ENCODE measurements around the gene PLD3.
"Not testable (repeated sequence)": the region's sequence is repeated elsewhere in the genome, so short reads cannot be mapped to it uniquely, and the experiment has no call there.

PLD3 gene

GRCh38 chr19:40392123-40392522 is 43.6 kb downstream of the PLD3 start:
- DNase-seq = no peak

GRCh38 chr19:40392894-40393517 is 44.5 kb downstream of the PLD3 start:
- no peak for DNase-seq

- DNase-seq = no peak
Measured at GRCh38 chr19:40393894-40394815, 45.7 kb downstream of the PLD3 start.

GRCh38 chr19:40394816-40395210 is 46.3 kb downstream of the PLD3 start:
- no peak for DNase-seq

GRCh38 chr19:40395956-40396355 is 47.5 kb downstream of the PLD3 start:
- DNase-seq = no peak

- no peak for DNase-seq
Measured at GRCh38 chr19:40396886-40397567, 48.5 kb downstream of the PLD3 start.

GRCh38 chr19:40397568-40397906 is 49.0 kb downstream of the PLD3 start:
- DNase-seq = no peak

GRCh38 chr19:40398417-40399131 is 50.1 kb downstream of the PLD3 start:
- peak; percentile 36 to 79 (median 68) for DNase-seq

GRCh38 chr19:40400559-40400958 is 52.1 kb downstream of the PLD3 start:
- no peak for DNase-seq

- peak; percentile 52 to 80 (median 74) for DNase-seq
Measured at GRCh38 chr19:40403262-40403984, 54.9 kb downstream of the PLD3 start.

GRCh38 chr19:40407714-40408597 is 59.5 kb downstream of the PLD3 start:
- no peak for DNase-seq

- DNase-seq = not testable (repeated sequence)
Measured at GRCh38 chr19:40408598-40408925, 60.1 kb downstream of the PLD3 start.

GRCh38 chr19:40410030-40410389 is 61.5 kb downstream of the PLD3 start:
- DNase-seq = no peak

- no peak for DNase-seq
Measured at GRCh38 chr19:40411125-40411842, 62.8 kb downstream of the PLD3 start.

- DNase-seq = no peak
Measured at GRCh38 chr19:40411958-40412499, 63.5 kb downstream of the PLD3 start.

GRCh38 chr19:40412866-40413265 is 64.4 kb downstream of the PLD3 start:
- no peak for DNase-seq

GRCh38 chr19:40413291-40413845 is 64.9 kb downstream of the PLD3 start, which contains the start of gene PRX:
Gene PRX, minus strand, starts transcription at chr19:40413378. Its CDS starts 5,446 bp downstream, at chr19:40407932.
- DNase-seq = no peak

GRCh38 chr19:40414542-40415535 is 66.3 kb downstream of the PLD3 start:
- no peak for DNase-seq

GRCh38 chr19:40415768-40416167 is 67.3 kb downstream of the PLD3 start:
- no peak for DNase-seq

Measured in stimulated activated naive CD4-positive, alpha-beta T cell (primary cell).